GM21737 (cell line): ENCODE data around the gene CCPG1.

Source experiments
- ATAC-seq: cut with Tn5 transposase; IDR thresholded peaks from one replicate; pipeline ENCODE4 v1.9.1; 2021; ENCODE audit warnings: mild to moderate bottlenecking, moderate library complexity; ENCODE audit not compliant: unreplicated experiment

CCPG1 gene

DNA sequence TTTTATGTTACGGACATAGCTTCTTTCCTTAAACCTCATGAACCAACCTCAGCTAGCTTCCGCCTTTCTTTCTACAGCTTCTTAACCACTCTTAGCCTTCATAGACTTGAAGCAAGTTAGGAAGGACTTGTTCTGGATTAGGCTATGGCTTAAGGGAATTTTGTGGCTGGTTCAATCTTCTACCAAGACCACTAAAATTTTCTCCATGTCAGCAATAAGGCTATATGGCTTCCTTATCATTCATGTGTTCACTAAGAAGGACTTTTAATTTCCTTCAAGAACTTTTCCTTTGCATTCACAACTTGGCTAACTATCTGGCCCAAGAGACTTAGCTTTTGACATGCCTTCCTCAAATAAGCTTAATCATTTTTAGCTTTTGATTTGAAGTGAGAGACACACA is 24.5 kb downstream of the CCPG1 start:
- ATAC-seq = no peak

DNA sequence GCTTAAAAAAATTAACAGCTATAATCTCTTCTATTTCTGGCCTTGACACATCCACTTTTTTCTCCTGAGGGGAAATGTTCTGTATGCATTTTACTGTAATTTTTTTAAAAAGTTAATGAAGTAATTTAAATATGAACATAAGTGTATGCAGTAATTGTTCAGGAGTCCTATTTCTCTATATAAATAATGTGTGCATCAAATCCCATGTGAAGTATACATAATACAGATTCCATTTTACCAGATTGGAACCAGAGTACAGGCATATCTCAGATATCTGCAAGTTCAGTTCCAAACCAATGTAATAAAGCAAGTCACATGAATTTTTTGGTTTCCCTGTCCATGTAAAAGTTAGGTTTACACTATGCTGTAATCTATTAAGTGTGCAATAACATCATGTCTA is 26.6 kb downstream of the CCPG1 start:
- ATAC-seq = no peak

DNA sequence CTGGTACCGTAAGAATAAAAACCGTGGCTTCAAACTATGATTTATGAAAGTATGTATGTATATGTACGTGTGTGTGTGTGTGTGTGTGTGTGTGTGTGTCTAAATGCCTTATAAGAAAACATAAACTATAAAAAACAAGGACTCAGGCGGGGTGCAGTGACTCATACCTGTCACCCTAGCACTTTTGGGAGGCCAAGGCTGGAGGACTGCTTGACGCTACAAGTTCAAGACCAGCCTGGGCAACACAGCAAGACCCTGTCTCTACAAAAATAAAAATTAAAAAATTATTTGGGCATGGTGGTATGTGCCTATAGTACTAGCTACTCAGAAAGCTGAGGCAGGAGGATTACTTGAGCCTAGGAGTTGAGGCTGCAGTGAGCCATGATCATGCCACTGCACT is 29.1 kb downstream of the CCPG1 start:
- no peak for ATAC-seq

DNA sequence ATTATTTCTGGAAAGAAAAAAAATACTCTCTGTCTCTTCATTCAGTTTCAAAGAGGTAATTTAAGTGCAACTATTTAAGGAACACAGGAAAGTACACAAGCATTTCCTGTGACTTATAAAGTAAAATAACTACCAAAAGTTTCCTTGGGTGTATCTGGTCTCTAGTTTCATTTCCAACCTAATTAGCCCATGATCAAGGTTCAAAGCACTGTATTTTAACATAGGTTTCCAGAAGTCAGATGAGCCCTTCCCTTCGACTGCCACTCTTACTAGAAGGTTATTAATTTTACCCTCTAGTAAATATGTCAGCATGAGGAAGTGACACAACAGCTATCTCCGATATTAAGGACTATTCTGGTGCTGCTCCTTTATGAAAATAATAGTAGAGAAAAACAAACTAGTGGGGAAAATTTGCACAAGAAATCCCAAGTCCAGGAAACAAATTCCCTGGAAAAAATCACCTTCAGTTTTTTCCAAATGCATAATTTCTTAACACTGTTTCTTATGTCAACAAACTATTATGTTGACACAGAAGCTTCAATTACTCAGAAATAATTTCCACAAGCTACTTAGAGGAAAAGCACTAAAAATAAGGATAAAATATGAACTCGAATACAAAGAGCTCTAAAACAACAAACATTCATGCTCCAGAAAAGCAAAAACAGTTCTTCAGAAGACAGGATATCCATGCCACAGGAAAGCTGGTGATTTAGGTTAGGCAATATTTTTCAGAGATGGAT is 35.3 kb downstream of the CCPG1 start:
- no peak for ATAC-seq

DNA sequence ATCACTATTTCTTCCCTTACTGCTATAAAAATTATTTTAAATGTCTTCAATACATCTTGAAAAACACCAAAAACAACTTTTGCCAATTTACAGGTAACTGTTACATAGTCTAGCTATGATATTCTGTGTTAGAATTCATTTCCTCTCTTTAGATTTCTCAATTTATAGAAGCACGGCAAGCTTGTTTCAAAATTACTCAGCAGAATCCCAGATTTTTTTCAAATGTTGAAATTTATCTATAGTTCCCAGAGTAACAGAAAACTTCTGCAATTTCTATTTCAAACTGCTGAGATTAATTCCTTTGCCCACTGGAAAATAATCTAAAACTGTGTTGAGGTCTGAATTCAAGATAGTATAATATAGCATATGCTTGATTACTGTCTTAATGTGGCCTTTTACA is 41.2 kb downstream of the CCPG1 start:
- no peak for ATAC-seq

DNA sequence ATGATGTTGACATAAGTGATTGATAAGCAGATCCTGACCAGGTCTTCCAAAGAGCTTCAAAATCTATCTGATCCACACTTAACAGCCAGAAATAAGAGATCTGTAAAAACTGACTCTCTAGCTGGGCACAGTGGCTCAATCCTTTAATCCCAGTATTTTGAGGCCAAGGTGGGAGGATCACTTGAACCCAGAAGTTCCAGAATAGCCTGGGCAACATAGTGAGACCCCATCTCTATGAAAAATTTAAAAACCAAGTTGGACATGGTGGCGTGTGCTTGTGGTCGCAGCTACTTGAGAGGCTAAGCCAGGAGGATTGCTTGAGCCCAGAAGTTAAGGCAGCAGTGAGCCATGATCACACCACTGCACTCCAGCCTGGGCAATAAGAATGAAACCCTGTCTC is 45.5 kb downstream of the CCPG1 start:
- no peak for ATAC-seq

DNA sequence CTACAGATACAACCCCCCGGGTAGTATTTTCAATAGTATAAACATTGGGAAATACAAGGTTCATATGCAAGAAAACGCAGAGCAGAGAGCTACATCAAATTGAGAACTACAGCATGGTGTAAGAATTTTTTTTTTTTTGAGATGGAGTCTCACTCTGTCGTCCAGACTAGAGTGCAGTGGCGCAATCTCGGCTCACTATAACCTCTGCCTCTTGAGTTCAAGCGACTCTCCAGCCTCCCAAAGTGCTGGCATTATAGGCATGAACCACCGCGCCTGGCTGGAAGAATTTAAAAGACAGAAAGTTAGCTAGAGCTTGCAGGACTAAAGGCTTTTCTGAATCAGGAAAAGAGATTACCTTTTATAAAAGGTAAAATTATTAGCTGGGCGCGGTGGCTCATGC is 47.1 kb downstream of the CCPG1 start:
- ATAC-seq = no peak

DNA sequence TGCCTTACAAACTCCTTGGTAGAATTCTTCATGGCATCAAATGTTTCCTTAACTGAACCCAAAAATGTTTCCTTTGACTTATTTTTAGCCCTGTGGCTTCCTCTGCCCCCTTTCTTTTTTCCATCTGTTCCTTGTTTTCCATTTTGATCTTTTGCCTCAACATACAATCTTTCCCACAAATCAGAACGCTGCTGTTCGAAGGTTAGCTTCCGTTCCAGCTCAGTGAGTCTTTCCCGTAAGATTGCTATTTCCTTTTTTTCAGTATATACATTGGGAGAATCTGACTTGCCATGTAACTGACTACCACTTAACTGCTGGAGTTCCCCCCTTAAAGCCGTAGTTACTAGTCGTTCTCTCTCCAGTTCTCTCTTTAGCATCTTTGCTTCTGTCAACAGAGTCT is 47.9 kb downstream of the CCPG1 start:
- ATAC-seq = no peak

DNA sequence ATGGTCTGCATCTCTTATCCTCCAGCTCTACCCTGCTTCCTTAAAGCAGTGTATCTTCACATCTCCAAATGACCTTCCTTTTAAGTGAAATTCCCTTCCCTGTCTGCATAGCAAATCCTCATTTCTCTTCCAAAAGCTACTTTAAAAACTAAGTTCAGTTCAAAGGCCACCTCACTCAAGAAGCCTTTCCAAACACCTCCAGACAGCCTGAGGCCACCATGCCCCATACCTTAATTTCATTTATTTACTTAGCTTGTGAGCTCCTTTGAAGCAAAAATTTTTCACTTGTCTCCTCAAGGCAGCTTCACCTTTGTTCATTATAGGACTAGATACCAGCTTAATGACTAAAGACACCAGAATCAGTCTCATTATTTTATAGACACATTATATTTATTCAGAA is 49.7 kb downstream of the CCPG1 start:
- no peak for ATAC-seq

DNA sequence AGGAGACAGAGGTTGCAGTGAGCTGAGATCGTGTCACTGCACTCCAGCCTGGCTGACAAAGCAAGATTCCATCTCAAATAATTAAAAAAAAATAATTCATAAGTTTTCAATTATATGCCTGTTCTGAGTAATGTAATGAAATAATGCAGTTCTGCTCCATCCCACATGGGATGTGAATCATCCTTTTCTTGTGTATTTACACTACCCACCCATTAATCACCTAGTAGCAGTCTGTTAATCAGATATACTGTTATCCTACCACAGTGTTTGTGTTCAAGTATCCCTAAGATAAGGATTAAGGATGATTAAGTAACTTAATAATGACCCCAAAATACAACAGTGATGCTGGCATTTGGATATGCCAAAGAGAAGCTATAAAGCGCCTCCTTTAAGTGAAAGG is 50.4 kb downstream of the CCPG1 start:
- ATAC-seq = no peak

DNA sequence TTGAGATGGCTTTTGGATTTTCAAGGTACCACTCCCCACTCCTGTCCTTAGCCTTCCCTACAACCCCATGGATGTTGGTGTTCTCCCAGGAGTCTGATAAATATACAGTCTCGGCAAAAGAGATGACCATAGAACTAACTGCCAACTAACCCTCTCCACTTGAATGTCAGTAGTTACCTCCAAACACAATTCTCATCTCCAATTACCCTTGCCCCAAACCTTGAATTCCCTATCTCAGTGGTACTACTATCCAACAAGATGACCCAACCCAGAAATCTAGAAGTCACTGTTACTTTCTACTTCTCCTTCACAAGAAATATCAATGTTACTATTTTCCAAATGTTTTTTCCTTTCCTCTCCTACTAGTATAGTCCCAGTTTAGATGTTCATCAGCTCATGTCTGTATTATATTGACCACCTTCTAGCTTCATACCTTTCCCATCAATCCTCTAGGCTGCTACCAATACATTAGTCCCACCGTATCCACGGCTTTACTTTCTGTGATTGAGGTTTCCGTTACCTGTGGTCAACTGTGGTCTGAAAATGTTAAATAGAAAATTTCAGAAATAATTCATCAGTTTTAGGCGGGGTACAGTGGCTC is 51.1 kb downstream of the CCPG1 start:
- ATAC-seq = no peak

DNA sequence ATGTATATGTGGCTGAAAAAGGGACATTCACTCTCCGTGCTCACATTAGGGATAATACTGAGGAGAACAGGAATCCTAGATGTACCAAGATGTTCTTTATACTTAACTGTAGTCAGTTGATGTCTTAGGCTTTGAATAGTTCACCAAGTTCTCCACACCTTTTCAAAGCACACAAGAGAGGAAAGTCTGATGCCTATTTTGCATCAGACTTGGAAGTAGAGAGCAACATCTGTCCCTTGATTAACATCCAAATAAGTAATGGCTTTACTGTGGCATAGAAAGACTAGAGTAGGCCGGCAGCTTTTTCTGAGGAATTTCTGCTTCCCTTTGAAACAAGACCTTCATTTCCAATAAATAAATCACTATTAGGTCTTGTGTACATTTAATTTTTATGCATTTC is 55.1 kb downstream of the CCPG1 start:
- ATAC-seq = no peak

DNA sequence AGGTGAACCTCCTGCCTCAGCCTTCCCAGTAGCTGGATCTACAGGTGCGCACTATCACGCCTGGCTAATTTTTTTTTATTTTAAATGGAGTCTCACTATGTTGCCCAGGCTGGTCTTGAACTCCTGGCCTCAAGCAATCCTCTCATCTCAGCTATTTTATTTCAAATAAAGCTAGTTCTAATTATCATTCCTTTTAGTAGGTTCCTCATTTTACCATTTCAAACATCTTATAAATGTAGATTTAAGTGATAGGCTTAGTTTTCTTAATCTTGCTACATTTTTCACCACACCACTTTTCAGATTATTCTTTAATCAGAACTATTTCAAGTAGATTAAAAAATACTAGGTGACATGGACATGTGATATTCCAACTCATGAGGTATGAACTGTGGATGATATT is 58.9 kb downstream of the CCPG1 start:
- no peak for ATAC-seq

DNA sequence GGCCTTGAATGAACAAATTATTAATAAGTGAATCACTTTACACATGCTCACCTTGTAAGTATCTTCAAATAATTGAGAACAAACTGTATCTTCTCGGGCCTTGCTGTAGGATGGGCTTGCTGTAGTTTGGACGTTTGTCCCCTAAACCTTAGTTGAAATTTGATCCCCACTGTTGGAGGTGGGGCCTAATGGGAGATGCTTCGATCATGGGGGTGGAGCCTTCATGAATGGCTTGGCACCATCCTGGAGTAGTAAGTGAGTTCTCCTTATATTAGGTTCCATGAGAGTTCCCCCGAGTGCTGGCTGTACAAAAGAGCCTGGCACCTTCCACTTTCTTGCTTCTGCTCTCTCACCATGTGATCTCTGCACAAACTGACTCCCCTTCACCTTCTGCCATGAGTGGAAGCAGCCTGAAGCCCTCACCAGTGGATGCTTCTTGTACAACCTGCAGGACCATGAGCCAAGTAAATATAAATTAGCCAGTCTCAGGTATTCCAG is 59.8 kb downstream of the CCPG1 start:
- no peak for ATAC-seq

DNA sequence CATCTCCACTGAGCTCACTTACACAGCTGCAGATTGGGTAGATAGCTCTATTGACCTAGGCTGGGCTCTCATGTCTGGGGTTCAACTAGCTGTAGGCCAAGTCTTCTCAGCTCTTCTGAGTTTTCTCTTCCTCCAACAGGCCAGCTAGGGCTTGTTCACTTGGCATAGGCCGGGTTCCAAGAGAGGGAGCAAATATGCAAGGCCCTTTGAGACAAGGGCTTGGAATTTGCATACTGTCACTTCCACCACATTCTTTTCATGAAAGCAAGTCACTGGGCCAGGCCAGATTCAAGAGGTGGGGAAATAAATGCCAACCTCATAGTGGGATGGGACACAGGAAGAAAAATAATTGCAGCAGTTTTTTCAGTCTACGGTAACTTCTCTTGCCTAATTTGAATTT is 64.0 kb downstream of the CCPG1 start:
- ATAC-seq = no peak

DNA sequence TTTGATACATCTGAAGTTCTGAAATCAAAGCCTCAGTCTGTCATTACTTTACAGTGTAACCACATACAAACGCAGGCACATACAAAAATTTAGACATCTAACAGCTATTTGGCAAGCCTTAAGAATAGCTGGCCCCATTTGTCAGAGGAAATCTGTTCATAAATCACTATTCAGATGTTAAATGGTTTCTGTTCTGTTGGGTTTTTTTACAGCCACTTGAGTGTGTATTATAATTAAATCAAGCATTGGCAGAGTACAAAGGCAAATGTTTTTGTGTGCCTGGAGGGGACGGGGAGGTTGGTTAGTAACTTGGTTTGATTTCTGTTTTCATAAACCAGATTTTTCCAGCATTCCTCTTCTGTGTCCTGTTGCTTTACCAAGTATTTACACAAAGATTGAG is 65.0 kb downstream of the CCPG1 start:
- ATAC-seq = no peak

DNA sequence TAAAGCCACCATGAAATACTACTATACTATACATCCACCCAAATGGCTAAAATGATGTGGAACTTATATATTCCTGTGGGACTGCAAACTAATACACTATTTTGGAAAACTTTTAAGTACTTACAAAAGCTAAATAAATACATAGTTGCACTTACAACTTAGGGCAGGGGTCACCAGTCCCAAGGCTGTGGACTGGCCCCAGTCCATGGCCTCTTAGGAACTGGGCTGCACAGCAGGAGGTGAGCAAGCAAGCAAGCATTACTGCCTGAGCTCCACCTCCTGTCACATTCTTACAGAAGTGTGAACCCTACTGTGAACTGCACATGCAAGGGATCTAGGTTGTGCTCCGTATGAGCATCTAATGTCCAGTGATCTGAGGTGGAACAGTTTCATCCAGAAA is 71.0 kb downstream of the CCPG1 start:
- no peak for ATAC-seq

DNA sequence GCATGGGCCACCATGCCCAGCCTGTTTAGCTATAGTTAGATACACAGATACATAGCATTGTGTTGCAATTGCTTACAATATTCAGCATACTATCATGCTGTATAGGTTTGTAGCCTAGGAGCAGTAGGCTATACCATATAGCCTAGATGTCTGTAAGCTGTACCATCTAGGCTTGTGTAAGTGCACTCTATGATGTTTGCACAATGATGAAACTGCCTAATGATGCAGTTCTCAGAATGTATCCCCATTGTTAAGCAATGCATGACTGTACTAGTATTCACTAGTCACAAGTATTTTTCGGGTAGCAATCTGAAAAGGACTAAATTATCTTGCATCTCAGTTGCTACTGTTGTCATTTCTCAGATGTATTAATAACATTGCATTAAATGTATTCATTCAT is 73.2 kb downstream of the CCPG1 start:
- no peak for ATAC-seq

DNA sequence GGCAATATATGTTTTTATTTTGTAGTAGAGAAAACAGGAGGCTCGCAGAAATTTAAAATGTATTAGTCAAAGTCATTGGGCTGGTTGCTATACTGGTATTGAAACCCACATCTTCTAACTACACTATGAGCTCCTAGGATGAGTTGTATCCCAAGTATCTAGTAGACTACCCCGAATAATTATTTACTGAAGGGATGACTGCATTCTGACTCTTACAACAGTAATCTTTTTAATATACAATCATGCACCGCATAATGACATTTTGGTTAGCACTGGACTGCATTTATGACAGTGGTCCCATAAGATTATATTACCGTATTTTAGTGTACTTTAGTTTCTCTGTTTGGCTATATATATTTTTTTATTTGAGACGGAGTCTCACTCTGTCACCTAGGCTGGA is 73.8 kb downstream of the CCPG1 start:
- no peak for ATAC-seq

DNA sequence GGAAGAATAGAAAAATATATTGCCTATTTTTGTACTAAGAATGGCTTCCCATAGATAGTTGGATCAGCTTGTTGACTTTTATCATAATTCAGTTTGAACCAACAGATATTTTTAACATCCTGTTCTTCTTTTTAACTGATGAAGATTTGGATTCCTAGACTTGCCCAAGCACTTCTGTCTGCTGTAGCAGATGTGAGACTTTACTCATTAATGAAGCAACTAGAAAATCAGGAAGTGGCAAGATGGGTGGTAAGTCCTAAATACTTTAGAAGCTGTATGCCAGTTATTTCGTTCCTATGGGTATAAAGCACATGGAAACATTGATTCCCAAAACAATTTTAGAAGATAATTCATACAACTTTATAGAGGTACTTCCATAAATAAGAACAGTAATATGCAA is 80.8 kb downstream of the CCPG1 start:
- no peak for ATAC-seq

DNA sequence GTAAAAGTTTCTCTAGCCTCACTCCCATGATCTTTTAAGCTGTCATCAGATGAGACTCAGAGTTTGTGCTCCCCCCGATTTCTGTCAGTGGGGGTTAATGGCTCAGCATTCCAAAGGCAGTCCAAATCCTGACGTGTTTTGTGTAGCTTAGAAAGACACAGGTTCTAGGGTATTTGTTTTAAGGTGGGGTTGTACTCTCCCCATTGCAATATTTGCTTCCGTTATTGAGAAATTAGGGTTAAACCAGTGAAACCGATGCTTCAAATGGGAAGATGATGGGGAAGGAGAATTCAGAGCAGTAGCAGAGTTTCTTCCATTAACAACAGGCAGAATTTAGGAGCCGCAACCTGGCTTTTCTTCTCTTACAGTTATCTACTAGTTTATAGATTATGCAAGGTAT is 85.7 kb downstream of the CCPG1 start:
- ATAC-seq = no peak

DNA sequence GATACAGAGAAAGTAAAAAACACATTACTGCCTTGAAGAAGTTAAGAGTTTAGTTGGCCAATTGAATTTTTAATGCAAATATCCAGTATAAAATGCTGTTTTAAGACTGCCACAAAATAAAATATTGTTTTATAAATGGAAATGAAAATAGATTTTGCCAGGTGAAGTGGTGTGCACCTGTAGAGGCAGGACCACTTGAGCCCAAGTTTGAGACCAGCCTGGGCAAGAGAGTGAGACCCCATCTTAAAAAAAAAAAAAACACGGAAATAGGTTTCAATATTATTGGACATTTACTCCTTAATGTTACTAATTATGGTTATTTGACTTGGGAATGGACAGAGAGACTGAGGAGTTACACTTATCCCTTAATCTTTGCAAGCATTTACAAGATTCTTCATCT is 87.2 kb downstream of the CCPG1 start:
- ATAC-seq = no peak

DNA sequence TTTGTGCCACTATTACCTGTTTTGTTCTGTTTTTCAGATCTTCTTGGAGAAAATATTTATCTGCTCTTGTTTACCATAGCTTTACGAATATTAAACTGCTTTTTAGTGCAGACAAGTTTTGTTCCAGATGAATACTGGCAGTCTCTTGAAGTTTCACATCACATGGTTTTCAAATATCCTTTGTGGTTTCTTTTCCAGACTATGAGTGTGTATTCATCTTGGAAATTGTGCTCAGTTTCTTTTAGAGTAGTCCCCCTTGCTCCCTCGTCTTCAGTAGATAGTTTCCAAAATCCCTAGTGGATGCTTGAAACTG is 88.0 kb downstream of the CCPG1 start:
- no peak for ATAC-seq
